Measurements from ENCODE around the gene TBRG4.

The TBRG4 gene

DNA sequence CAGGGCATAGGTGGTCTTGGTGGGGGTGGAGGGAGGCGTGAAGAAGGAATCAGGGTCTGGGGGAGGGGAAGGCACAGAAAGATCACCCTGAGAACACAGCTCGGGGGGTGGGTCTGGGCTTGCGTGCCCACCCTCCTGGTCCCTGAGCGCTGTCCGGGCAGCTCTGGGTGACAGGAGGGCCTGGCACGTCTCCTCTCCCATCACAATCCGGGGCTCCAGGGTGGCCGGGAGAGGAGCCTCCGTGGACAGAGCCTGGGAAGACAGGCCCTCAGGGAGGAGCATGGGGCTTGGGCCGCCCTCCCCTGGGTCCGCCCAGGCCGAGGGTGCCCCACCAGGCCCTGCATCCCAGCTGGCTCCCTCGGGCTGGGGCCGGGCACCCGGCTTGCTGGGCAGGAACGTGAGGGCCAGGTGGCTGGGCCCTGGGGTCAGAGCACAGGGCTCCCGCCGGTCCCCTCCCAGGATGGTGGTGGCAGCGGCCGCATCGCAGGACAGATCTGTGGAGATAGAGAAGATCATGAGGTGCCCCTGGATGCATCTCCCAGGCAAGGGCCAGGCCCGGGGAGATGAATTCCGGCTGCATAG is 25.8 kb downstream of the TBRG4 start:
- H3K79me2 ChIP-seq (ENCODE audit: insufficient read depth, low read depth), result no peaks in the 10 kb centered on the region
- no peaks in the 10 kb centered on the region for H3K27me3 ChIP-seq (ENCODE audit: insufficient read depth, low read depth)
- H4K20me1 ChIP-seq (ENCODE audit: insufficient read depth), result no peaks in the 10 kb centered on the region
- no peak overlapping the region for H3K27ac ChIP-seq
- H3K36me3 ChIP-seq (ENCODE audit: insufficient read depth), result no peaks in the 10 kb centered on the region
- no peak overlapping the region for H3K4me2 ChIP-seq
- H2AFZ ChIP-seq (ENCODE audit: low read depth), result no peak overlapping the region
- no peak overlapping the region for H3K9ac ChIP-seq
- no peak overlapping the region for H3K4me3 ChIP-seq (IDR thresholded peaks at IDR 0.05; ENCODE audit: insufficient read depth, low read depth, low read length)
- TF ChIP-seq, protein P1, sequence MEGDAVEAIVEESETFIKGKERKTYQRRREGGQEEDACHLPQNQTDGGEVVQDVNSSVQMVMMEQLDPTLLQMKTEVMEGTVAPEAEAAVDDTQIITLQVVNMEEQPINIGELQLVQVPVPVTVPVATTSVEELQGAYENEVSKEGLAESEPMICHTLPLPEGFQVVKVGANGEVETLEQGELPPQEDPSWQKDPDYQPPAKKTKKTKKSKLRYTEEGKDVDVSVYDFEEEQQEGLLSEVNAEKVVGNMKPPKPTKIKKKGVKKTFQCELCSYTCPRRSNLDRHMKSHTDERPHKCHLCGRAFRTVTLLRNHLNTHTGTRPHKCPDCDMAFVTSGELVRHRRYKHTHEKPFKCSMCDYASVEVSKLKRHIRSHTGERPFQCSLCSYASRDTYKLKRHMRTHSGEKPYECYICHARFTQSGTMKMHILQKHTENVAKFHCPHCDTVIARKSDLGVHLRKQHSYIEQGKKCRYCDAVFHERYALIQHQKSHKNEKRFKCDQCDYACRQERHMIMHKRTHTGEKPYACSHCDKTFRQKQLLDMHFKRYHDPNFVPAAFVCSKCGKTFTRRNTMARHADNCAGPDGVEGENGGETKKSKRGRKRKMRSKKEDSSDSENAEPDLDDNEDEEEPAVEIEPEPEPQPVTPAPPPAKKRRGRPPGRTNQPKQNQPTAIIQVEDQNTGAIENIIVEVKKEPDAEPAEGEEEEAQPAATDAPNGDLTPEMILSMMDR (conservative IDR thresholded peaks at IDR 0.05; ENCODE audit: low read depth, low read length), result no peak
- no peaks in the 10 kb centered on the region for H3K4me1 ChIP-seq (ENCODE audit: low read depth, poor library complexity, severe bottlenecking)

DNA sequence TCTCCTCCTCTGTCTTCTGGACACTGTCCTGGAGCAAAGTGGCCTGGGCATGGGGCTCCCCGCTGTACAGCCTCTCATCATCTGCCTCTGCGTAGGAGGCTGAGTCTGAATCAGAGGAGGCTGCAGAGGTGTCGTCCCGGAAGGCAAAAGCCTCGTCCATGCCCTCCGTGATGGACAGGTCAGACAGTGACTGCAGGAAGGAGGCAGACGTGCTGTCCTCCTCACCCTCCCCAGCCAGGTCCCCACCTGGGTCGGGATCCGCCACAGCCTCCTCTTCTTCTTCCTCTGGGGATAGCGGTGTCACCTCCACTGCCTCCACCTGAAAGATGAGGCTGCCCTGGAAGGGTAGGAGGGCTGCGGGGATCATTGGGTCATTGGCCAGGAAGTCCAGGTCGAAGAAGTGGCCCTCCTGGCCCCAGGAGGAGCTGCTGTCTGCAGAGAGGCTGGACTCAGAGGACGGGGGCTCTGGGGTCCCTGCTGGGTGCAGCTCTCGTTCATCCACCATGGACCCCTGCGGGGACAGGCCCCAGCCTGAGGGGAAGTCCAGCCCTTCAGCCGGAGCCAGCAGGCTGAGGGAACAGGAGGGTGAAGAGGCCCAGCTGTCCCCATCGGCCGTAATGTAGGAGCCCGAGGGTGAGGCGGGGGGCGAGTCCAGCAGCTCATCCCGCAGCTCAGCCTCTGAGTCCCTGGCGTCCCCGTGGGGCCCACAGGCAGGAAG is 26.4 kb downstream of the TBRG4 start:
- no peaks in the 10 kb centered on the region for H3K36me3 ChIP-seq (ENCODE audit: insufficient read depth)
- no peak overlapping the region for H2AFZ ChIP-seq (ENCODE audit: low read depth)
- no peaks in the 10 kb centered on the region for H3K27me3 ChIP-seq (ENCODE audit: insufficient read depth, low read depth)
- H3K4me2 ChIP-seq, result no peak overlapping the region
- no peaks in the 10 kb centered on the region for H3K4me1 ChIP-seq (ENCODE audit: low read depth, poor library complexity, severe bottlenecking)
- no peaks in the 10 kb centered on the region for H3K79me2 ChIP-seq (ENCODE audit: insufficient read depth, low read depth)
- H3K27ac ChIP-seq, result no peak overlapping the region
- no peak overlapping the region for H3K9ac ChIP-seq
- TF ChIP-seq, protein P1 (conservative IDR thresholded peaks at IDR 0.05; ENCODE audit: low read depth, low read length), result no peak
- no peaks in the 10 kb centered on the region for H4K20me1 ChIP-seq (ENCODE audit: insufficient read depth)
- H3K4me3 ChIP-seq (IDR thresholded peaks at IDR 0.05; ENCODE audit: insufficient read depth, low read depth, low read length), result no peak overlapping the region

DNA sequence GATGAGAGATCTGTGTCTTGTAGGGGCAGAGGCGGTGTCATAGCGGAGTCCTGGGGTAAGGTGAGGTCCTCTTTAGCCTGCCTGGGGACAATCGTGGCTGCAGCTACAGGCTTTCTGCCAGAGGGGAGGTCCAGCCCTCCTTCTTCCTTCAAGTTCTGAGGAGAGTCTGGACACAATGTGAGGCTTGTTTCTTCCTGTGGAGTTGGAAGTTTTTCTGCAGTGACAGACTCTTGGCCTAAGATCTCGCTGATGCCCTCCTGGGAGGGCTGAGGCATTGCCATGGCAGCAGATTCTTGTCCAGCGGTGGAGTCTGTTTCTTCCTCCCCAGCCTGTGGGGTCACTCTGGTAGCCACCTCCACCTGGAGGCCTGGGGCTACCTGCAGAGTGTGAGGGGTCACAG is 27.2 kb downstream of the TBRG4 start:
- TF ChIP-seq, protein P1 (conservative IDR thresholded peaks at IDR 0.05; ENCODE audit: low read depth, low read length), result no peak

DNA sequence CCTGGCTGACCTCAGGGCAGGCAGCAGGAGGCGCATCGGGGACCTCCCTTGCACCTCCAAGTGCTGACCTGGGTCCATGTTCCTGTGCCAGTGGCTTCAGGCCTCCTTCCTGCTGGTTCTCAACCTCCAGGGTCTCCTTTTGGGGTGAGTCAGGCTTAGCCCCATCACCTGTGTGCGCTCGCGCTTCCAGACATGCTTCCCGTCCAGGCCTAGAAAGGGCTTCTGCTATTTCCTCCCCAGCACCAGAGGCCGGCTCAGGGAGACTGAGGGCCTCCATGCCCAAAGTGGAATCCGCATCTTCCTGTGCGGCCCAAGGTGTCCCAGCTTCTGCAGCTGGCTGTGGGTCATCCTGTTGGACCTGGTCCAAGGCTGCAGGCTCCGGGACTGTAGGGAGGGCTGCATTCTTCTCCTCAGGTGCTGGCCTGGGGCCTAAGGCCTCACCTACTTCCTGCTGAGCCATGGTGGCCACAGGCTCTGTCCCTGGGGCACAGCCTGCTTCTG is 28.6 kb downstream of the TBRG4 start:
- Histone ChIP-seq H3K27ac (no peak overlapping the region), H3K9ac (no peak overlapping the region), H4K20me1 (ENCODE audit: insufficient read depth) (no peaks in the 10 kb centered on the region), H3K79me2 (ENCODE audit: insufficient read depth, low read depth) (no peaks in the 10 kb centered on the region), H3K27me3 (ENCODE audit: insufficient read depth, low read depth) (no peaks in the 10 kb centered on the region), H2AFZ (ENCODE audit: low read depth) (no peak overlapping the region), H3K4me2 (no peak overlapping the region), H3K36me3 (ENCODE audit: insufficient read depth) (no peaks in the 10 kb centered on the region), H3K4me3 (IDR thresholded peaks at IDR 0.05; ENCODE audit: insufficient read depth, low read depth, low read length) (no peak overlapping the region), H3K4me1 (ENCODE audit: low read depth, poor library complexity, severe bottlenecking) (no peaks in the 10 kb centered on the region)
- TF ChIP-seq, protein P1 (conservative IDR thresholded peaks at IDR 0.05; ENCODE audit: low read depth, low read length), result no peak

More for the DNA sequence above, 27.2 kb downstream of the TBRG4 start:
- Histone ChIP-seq H3K4me1 (ENCODE audit: low read depth, poor library complexity, severe bottlenecking) (no peaks in the 10 kb centered on the region), H4K20me1 (ENCODE audit: insufficient read depth) (no peaks in the 10 kb centered on the region), H2AFZ (ENCODE audit: low read depth) (no peak overlapping the region), H3K4me3 (IDR thresholded peaks at IDR 0.05; ENCODE audit: insufficient read depth, low read depth, low read length) (no peak overlapping the region), H3K9ac (no peak overlapping the region), H3K27ac (no peak overlapping the region), H3K36me3 (ENCODE audit: insufficient read depth) (no peaks in the 10 kb centered on the region), H3K4me2 (no peak overlapping the region), H3K79me2 (ENCODE audit: insufficient read depth, low read depth) (no peaks in the 10 kb centered on the region), H3K27me3 (ENCODE audit: insufficient read depth, low read depth) (no peaks in the 10 kb centered on the region)
